Left lung (tissue), 10 donors: ENCODE results near the gene ALG14. TPM values are rescaled to one million over a fixed set of nuclear protein-coding genes. Genes with fewer than 3 reads are reported as not detected.

ENCODE experiments used
- ATAC-seq: fragments of 200-7000 bp; cut with Tn5 transposase; one replicate; pipeline ENCODE4 v1.9.1; 2020; ENCODE audit warnings: moderate library complexity
- DNase-seq, 4 donors: peaks; one replicate each; pipeline ENCODE4 v3.0.0-alpha.2; 2013 to 2020
- H3K27ac ChIP-seq, 2 donors: fragments of 200-600 bp; sonication (generic) in 1 of 2; one replicate each; pipeline versions ENCODE4 v1.5.0 to v1.8.0; 2020 to 2021
- H3K27me3 ChIP-seq, 2 donors: fragments of 200-600 bp; sonication (generic) in 1 of 2; one replicate each; pipeline versions ENCODE4 v1.5.0 to v1.8.0; 2020 to 2021
- H3K36me3 ChIP-seq, 2 donors: fragments of 200-600 bp; sonication (generic) in 1 of 2; one replicate each; pipeline versions ENCODE4 v1.5.0 to v1.8.0; 2020 to 2021
- H3K4me1 ChIP-seq, 2 donors: fragments of 200-600 bp; one replicate each; pipeline ENCODE4 v1.8.0; 2021
- H3K4me3 ChIP-seq, 2 donors: fragments of 200-600 bp; sonication (generic) in 1 of 2; one replicate each; pipeline versions ENCODE4 v1.5.0 to v1.8.0; 2020 to 2021; ENCODE audit warnings: mild to moderate bottlenecking in 1 of 2
- H3K9me3 ChIP-seq, 2 donors: fragments of 200-600 bp; sonication (generic) in 1 of 2; one replicate each; pipeline versions ENCODE4 v1.5.0 to v1.8.0; 2020 to 2021
- intact Hi-C, 2 donors: fragments of 100-400 bp; cut with DNase I; formaldehyde crosslinking; loops; one replicate each; pipeline versions ENCODE4 v1.11.2 to v1.14.2; 2022
- polyA plus RNA-seq, 6 donors: library from polyadenylated mRNA; unstranded; fragments of 120-200 nt; gene quantifications; one replicate each; pipeline ENCODE4 v1.2.1, GENCODE V29; 2013; ENCODE audit not compliant: insufficient read length in 6 of 6
- total RNA-seq, 2 donors: library from RNA; stranded (reverse); fragmentation: NEBNext Ultra II Directional; extraction: Animal tissue kit (Norgen Biotek cat#: 25700); gene quantifications; one replicate each; pipeline ENCODE4 v1.2.1, GENCODE V29; 2021
- TF ChIP-seq, protein P1 (sequence below), 2 donors: fragments of 200-600 bp; sonication (generic) in 1 of 2; IDR thresholded peaks; one replicate each; pipeline versions ENCODE4 v1.5.0 to v1.8.0; 2021; ENCODE audit warnings: antibody characterized with exemption in 2 of 2
- donor health status: DM: no; HTN: yes; CAD: no.
- donor health status: DM: no; HTN: no; CAD: no.

The ALG14 gene
- total and polyA plus RNA-seq, 8 donors: 5.1 to 13.4 (median 10.1) TPM

GRCh38 chr1:95111014-95111413 is 38.3 kb upstream of the ALG14 start:
- DNase-seq (no peak), ATAC-seq (no peak)
- intact Hi-C loops: no loop called here
- H3K36me3 ChIP-seq: no peaks in the 10 kb centered on the region
- TF ChIP-seq, protein P1, sequence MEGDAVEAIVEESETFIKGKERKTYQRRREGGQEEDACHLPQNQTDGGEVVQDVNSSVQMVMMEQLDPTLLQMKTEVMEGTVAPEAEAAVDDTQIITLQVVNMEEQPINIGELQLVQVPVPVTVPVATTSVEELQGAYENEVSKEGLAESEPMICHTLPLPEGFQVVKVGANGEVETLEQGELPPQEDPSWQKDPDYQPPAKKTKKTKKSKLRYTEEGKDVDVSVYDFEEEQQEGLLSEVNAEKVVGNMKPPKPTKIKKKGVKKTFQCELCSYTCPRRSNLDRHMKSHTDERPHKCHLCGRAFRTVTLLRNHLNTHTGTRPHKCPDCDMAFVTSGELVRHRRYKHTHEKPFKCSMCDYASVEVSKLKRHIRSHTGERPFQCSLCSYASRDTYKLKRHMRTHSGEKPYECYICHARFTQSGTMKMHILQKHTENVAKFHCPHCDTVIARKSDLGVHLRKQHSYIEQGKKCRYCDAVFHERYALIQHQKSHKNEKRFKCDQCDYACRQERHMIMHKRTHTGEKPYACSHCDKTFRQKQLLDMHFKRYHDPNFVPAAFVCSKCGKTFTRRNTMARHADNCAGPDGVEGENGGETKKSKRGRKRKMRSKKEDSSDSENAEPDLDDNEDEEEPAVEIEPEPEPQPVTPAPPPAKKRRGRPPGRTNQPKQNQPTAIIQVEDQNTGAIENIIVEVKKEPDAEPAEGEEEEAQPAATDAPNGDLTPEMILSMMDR (IDR thresholded peaks at IDR 0.05): no peak
- peaks cover 0 to 6% of the 10 kb centered on the region in 2 donors for H3K4me1 ChIP-seq
- no peak overlapping the region for H3K27ac ChIP-seq
- no peaks in the 10 kb centered on the region for H3K9me3 ChIP-seq
- H3K4me3 ChIP-seq: no peak overlapping the region
- peaks cover 0 to 30% of the 10 kb centered on the region in 2 donors for H3K27me3 ChIP-seq

DNA sequence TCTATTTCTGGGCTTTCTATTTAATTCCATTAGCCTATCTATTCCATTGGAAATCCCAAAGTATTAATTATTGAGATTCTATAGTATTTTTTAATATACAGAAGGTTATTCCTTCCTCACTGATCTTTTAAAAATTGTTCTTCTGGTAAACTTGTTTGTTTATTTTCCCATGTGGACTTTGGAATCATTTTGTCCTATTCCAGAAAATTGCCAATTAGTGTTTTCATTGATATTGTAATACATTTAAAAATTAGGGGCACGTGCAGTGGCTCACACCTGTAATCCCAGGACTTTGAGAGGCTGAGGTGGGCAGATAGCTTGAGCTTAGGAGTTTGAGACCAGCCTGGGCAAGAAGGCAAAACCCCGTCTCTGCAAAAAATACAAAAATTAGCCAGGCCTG is 36.0 kb upstream of the ALG14 start:
- Histone ChIP-seq H3K9me3 (no peaks in the 10 kb centered on the region), H3K4me1 (no peaks in the 10 kb centered on the region), H3K4me3 (no peak overlapping the region), H3K36me3 (no peaks in the 10 kb centered on the region), H3K27me3 (peaks cover 0 to 23% of the 10 kb centered on the region in 2 donors), H3K27ac (no peak overlapping the region)
- TF ChIP-seq, protein P1 (IDR thresholded peaks at IDR 0.05): no peak
- intact Hi-C loops: no loop called here
- DNase-seq: no peak
- no peak for ATAC-seq

- Histone ChIP-seq H3K4me3 (no peak overlapping the region), H3K9me3 (no peaks in the 10 kb centered on the region), H3K27me3 (no peaks in the 10 kb centered on the region), H3K36me3 (no peaks in the 10 kb centered on the region), H3K4me1 (peaks cover 0 to 8% of the 10 kb centered on the region in 2 donors), H3K27ac (peak overlapping the region in 1 of 2 donors; percentile 50)
- TF ChIP-seq, protein P1 (IDR thresholded peaks at IDR 0.05): no peak
- intact Hi-C loops: no loop called here
- ATAC-seq: no peak
- DNase-seq: no peak
Measured at GRCh38 chr1:95098196-95098595, 25.4 kb upstream of the ALG14 start.

- TF ChIP-seq, protein P1 (IDR thresholded peaks at IDR 0.05): no peak
- intact Hi-C loops: no loop called here
- Histone ChIP-seq H3K9me3 (no peaks in the 10 kb centered on the region), H3K27ac (no peak overlapping the region), H3K4me3 (no peak overlapping the region), H3K27me3 (no peaks in the 10 kb centered on the region), H3K36me3 (no peaks in the 10 kb centered on the region), H3K4me1 (peaks cover 0 to 8% of the 10 kb centered on the region in 2 donors)
- no peak for DNase-seq
- no peak for ATAC-seq
Measured at GRCh38 chr1:95097426-95097825, 24.7 kb upstream of the ALG14 start.

DNA sequence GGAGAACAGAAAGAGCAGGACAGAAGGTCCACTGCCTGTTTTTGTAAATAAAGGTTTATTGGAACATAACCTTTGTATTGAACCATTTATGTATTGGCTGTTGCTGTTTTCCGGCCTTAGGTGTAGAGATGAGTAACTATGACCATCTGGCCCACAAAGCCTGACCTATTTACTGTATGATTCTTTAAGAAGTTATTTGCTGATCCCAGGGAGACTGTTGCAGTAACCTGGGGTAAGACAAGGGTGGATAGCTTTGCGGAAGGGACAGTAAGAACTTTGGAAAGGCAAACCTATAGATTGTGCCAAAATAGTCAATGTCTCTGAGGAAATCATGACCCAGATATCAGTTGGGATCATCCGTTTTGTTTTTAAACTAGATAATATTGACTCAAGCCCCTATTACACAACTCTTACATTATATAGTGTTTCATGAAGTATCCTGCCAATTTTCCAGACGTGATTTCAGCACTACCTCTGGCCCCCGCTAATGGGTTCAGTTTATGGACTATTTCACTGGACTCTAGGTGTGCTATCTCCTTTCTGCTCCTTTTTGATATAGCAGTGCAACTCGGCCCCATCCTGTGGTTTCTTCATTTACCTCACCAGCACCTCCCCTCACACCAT is 23.6 kb upstream of the ALG14 start:
- TF ChIP-seq, protein P1 (IDR thresholded peaks at IDR 0.05): no peak
- intact Hi-C loops: no loop called here

More for the DNA sequence above, 23.6 kb upstream of the ALG14 start:
- H3K4me1 ChIP-seq: peaks cover 0 to 8% of the 10 kb centered on the region in 2 donors
- DNase-seq: no peak
- no peak for ATAC-seq
- no peak overlapping the region for H3K27ac ChIP-seq
- H3K4me3 ChIP-seq: no peak overlapping the region
- H3K9me3 ChIP-seq: no peaks in the 10 kb centered on the region
- H3K27me3 ChIP-seq: no peaks in the 10 kb centered on the region
- H3K36me3 ChIP-seq: no peaks in the 10 kb centered on the region
